HG03045 (cell line): ENCODE data around the gene GABBR2.

Experiments used
- ATAC-seq: cut with Tn5 transposase; IDR thresholded peaks from one replicate; pipeline ENCODE4 v1.9.1; 2021; ENCODE audit warnings: mild to moderate bottlenecking, moderate library complexity; ENCODE audit not compliant: unreplicated experiment

The GABBR2 gene

GRCh38 chr9:98380065-98380681 is 328.6 kb downstream of the GABBR2 start:
- no peak for ATAC-seq

GRCh38 chr9:98379572-98379971 is 329.2 kb downstream of the GABBR2 start:
- no peak for ATAC-seq

GRCh38 chr9:98378794-98379193 is 329.9 kb downstream of the GABBR2 start:
- no peak for ATAC-seq

GRCh38 chr9:98378206-98378780 is 330.4 kb downstream of the GABBR2 start:
- no peak for ATAC-seq

- ATAC-seq: no peak
These were observed 333.5 kb downstream of the GABBR2 start for GRCh38 chr9:98375138-98375726.

GRCh38 chr9:98374385-98375051 is 334.2 kb downstream of the GABBR2 start:
- no peak for ATAC-seq

GRCh38 chr9:98373609-98374008 is 335.1 kb downstream of the GABBR2 start:
- ATAC-seq: no peak

GRCh38 chr9:98372077-98372836 is 336.5 kb downstream of the GABBR2 start:
- no peak for ATAC-seq

GRCh38 chr9:98370976-98371315 is 337.8 kb downstream of the GABBR2 start:
- ATAC-seq: no peak

GRCh38 chr9:98370300-98370975 is 338.3 kb downstream of the GABBR2 start:
- ATAC-seq: no peak

- ATAC-seq: no peak
These were observed 338.8 kb downstream of the GABBR2 start for GRCh38 chr9:98369896-98370295.

- ATAC-seq: no peak
These were observed 339.3 kb downstream of the GABBR2 start for GRCh38 chr9:98369471-98369870.

- no peak for ATAC-seq
These were observed 339.7 kb downstream of the GABBR2 start for GRCh38 chr9:98369066-98369425.

GRCh38 chr9:98368366-98369065 is 340.2 kb downstream of the GABBR2 start:
- ATAC-seq: no peak

- no peak for ATAC-seq
These were observed 340.8 kb downstream of the GABBR2 start for GRCh38 chr9:98367923-98368322.

GRCh38 chr9:98367371-98367900 is 341.3 kb downstream of the GABBR2 start:
- no peak for ATAC-seq

- no peak for ATAC-seq
These were observed 343.0 kb downstream of the GABBR2 start for GRCh38 chr9:98365781-98366180.

- ATAC-seq: no peak
These were observed 343.5 kb downstream of the GABBR2 start for GRCh38 chr9:98365227-98365669.

GRCh38 chr9:98364086-98364485 is 344.6 kb downstream of the GABBR2 start:
- ATAC-seq: no peak

- ATAC-seq: no peak
These were observed 345.1 kb downstream of the GABBR2 start for GRCh38 chr9:98363644-98364043.
